Measurements from ENCODE around the gene NMNAT2.
"Not testable (repeated sequence)": the region's sequence is repeated elsewhere in the genome, so short reads cannot be mapped to it uniquely, and the experiment has no call there.

DNA sequence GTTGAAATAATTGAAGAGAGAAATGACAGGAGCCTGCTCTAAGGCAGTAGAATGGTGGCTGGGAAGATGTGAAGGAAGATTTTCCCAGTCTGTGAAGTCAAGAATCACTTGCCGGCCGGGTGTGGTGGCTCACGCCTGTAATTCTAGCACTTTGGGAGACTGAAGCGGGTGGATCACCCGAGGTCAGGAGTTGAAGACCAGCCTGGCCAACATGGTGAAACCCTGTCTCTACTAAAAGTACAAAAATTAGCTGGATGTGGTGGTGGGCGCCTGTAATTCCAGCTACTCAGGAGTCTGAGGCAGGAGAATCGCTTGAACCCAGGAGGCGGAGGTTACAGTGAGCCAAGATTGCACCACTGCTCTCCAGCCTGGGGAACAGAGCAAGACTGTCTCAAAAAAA is 177.3 kb downstream of the NMNAT2 start:
- not testable (repeated sequence) for TF ChIP-seq CTCF (IDR thresholded peaks at IDR 0.05; ENCODE audit: low read length); EZH2 (IDR thresholded peaks at IDR 0.05; ENCODE audit: borderline replicate concordance, low read length)

Data from OCI-LY1 (cell line).